Motor neuron (in vitro differentiated cells): ENCODE measurements around the gene CDH12. TPM values are rescaled to one million over a fixed set of nuclear protein-coding genes. Genes with fewer than 3 reads are reported as not detected.
"Not testable (repeated sequence)": the region's sequence is repeated elsewhere in the genome, so short reads cannot be mapped to it uniquely, and the experiment has no call there.

Experiments
- ATAC-seq, 8 experiments: fragments of 200-7000 bp; cut with Tn5 transposase; replicated peaks in 6 of 8; 2 replicates each; pipeline ENCODE4 v1.8.0; 2021; ENCODE audit warnings: mild to moderate bottlenecking in 8 of 8, moderate library complexity in 8 of 8
- H3K27ac ChIP-seq, 2 donors: fragments of 250-450 bp; sonication (Bioruptor Pico); 2 replicates each; pipeline ENCODE4 v1.9.0; 2021; ENCODE audit warnings: antibody characterized with exemption in 2 of 2, mild to moderate bottlenecking in 2 of 2, moderate library complexity in 1 of 2
- H3K4me1 ChIP-seq, 2 donors: fragments of 250-450 bp; sonication (Bioruptor Pico); replicated peaks in 1 of 2; 2 replicates each; pipeline ENCODE4 v1.6.1; 2021; ENCODE audit warnings: antibody characterized with exemption in 2 of 2, mild to moderate bottlenecking in 2 of 2, moderate library complexity in 1 of 2
- H3K4me3 ChIP-seq, 5 donors: fragments of 250-450 bp; sonication (Bioruptor Pico); 2 replicates each; pipeline ENCODE4 v1.9.0; 2021; ENCODE audit warnings: antibody characterized with exemption in 5 of 5, mild to moderate bottlenecking in 5 of 5, moderate library complexity in 4 of 5
- WGBS, 10 experiments: fragments of 450-650 bp; shearing (Covaris generic); methylation state at CpG; one replicate each; pipeline ENCODE4 v1.0.0; 2022; 5-methylcytosine and 5-hydroxymethylcytosine counted together
- in situ Hi-C, 9 experiments: fragments of 400-800 bp; cut with MboI; loops; one replicate each; pipeline ENCODE4 v1.15.0; 2021; ENCODE audit warnings: low sequenced_read_pairs in 9 of 9, low pct_unique_long_range_greater_than_20kb in 2 of 9; ENCODE audit not compliant: unreplicated experiment in 9 of 9
- total RNA-seq, 8 experiments: library from RNA; unstranded; fragments of 300-600 nt; gene quantifications; 2 replicates each; pipeline versions ENCODE4 v1.2.3 to v1.2.4, GENCODE V29; 2022

Gene CDH12
- total RNA-seq, 8 experiments from 2014 or later = 1.6 to 30.5 (median 23.7) TPM; not detected in 3

GRCh38 chr5:22250528-22250927, 602.6 kb downstream of the CDH12 start:
- no peak overlapping the region for H3K4me3 ChIP-seq
- 0 to 75% (median 56%) methylated on average over 2 to 4 of the region's 4 CpGs; no CpG with 5 or more reads in 2 of the 10 experiments for WGBS, 10 experiments
- in situ Hi-C loops = no loop called here
- no peak for ATAC-seq
- H3K27ac ChIP-seq = no peak overlapping the region
- peaks cover 0 to 7% of the 10 kb centered on the region in 2 donors for H3K4me1 ChIP-seq

- Histone ChIP-seq H3K27ac (no peak overlapping the region), H3K4me1 (peaks cover 0 to 7% of the 10 kb centered on the region in 2 donors), H3K4me3 (no peak overlapping the region)
- ATAC-seq = no peak
- in situ Hi-C loops = no loop called here
- WGBS, 10 experiments = 15 to 100% (median 90%) methylated on average over 2 to 7 of the region's 7 CpGs
Measured at GRCh38 chr5:22249209-22249729, 603.9 kb downstream of the CDH12 start.

GRCh38 chr5:22245770-22246169, 607.4 kb downstream of the CDH12 start:
- no peak overlapping the region for H3K27ac ChIP-seq
- no peak overlapping the region for H3K4me3 ChIP-seq
- in situ Hi-C loops = no loop called here
- H3K4me1 ChIP-seq = peaks cover 0 to 4% of the 10 kb centered on the region in 2 donors
- peak in 3 of 8 experiments; percentile 14 to 51 (median 33) for ATAC-seq

GRCh38 chr5:22242532-22242931, 610.6 kb downstream of the CDH12 start:
- 0 to 100% (median 74%) methylated on average over 1 to 4 of the region's 4 CpGs; no CpG with 5 or more reads in 1 of the 10 experiments for WGBS, 10 experiments
- in situ Hi-C loops = no loop called here
- peak in 1 of 8 experiments; percentile 71 for ATAC-seq
- no peak overlapping the region for H3K27ac ChIP-seq
- no peaks in the 10 kb centered on the region for H3K4me1 ChIP-seq
- H3K4me3 ChIP-seq = no peak overlapping the region

- no peak overlapping the region for H3K27ac ChIP-seq
- WGBS, 10 experiments = 22 to 100% (median 80%) methylated on average over 1 of the region's 1 CpG; no CpG with 5 or more reads in 5 of the 10 experiments
Measured at GRCh38 chr5:22238047-22238446, 615.1 kb downstream of the CDH12 start.

GRCh38 chr5:22226423-22226822, 626.7 kb downstream of the CDH12 start:
- 22 to 100% (median 74%) methylated on average over 1 to 2 of the region's 2 CpGs; no CpG with 5 or more reads in 2 of the 10 experiments for WGBS, 10 experiments
- H3K4me3 ChIP-seq = no peak overlapping the region
- no peak for ATAC-seq
- peaks cover 0 to 5% of the 10 kb centered on the region in 2 donors for H3K4me1 ChIP-seq
- in situ Hi-C loops = no loop called here
- H3K27ac ChIP-seq = no peak overlapping the region

More at GRCh38 chr5:22238047-22238446, 615.1 kb downstream of the CDH12 start:
- Histone ChIP-seq H3K4me3 (no peak overlapping the region), H3K4me1 (no peaks in the 10 kb centered on the region)
- in situ Hi-C loops = no loop called here
- ATAC-seq = no peak

GRCh38 chr5:22223079-22223478, 630.1 kb downstream of the CDH12 start:
- ATAC-seq = peak in 5 of 8 experiments; percentile 25 to 62 (median 42)

GRCh38 chr5:22213703-22214495, 639.2 kb downstream of the CDH12 start:
- WGBS, 10 experiments = 67 to 70% methylated on average over 2 to 3 of the region's 11 CpGs; no CpG with 5 or more reads in 8 of the 10 experiments
- H3K4me3 ChIP-seq, H3K4me1 ChIP-seq, H3K27ac ChIP-seq, in situ Hi-C loops: not testable (repeated sequence)
- ATAC-seq = peak; percentile 55 to 98 (median 77)

More at GRCh38 chr5:22223079-22223478, 630.1 kb downstream of the CDH12 start:
- Histone ChIP-seq H3K27ac (no peak overlapping the region), H3K4me3 (no peak overlapping the region), H3K4me1 (peaks cover 0 to 23% of the 10 kb centered on the region in 2 donors)
- WGBS, 10 experiments = 0 to 100% (median 95%) methylated on average over 1 to 3 of the region's 3 CpGs; no CpG with 5 or more reads in 1 of the 10 experiments
- in situ Hi-C loops = no loop called here

GRCh38 chr5:22212254-22212991, 640.7 kb downstream of the CDH12 start:
- Histone ChIP-seq H3K27ac (peak overlapping the region; percentile 47 to 66), H3K4me3 (peak overlapping the region; percentile 21 to 37 (median 33))
- H3K4me1 ChIP-seq, in situ Hi-C loops: not testable (repeated sequence)
- ATAC-seq = peak in 6 of 8 experiments; percentile 22 to 90 (median 88)
- WGBS, 10 experiments = 80% methylated on average over 1 of the region's 22 CpGs; no CpG with 5 or more reads in 9 of the 10 experiments

GRCh38 chr5:22208463-22208862, 644.7 kb downstream of the CDH12 start:
- H3K4me1 ChIP-seq, H3K4me3 ChIP-seq, in situ Hi-C loops, ATAC-seq, H3K27ac ChIP-seq: not testable (repeated sequence)
- 20 to 100% (median 83%) methylated on average over 1 to 2 of the region's 2 CpGs; no CpG with 5 or more reads in 4 of the 10 experiments for WGBS, 10 experiments

- 0 to 80% (median 0%) methylated on average over 1 of the region's 2 CpGs; no CpG with 5 or more reads in 7 of the 10 experiments for WGBS, 10 experiments
Measured at GRCh38 chr5:22188651-22189050, 664.5 kb downstream of the CDH12 start.

GRCh38 chr5:22187632-22188228, 665.4 kb downstream of the CDH12 start:
- H3K4me3 ChIP-seq, H3K27ac ChIP-seq, in situ Hi-C loops: not testable (repeated sequence)
- peak in 4 of 8 experiments; percentile 31 to 69 (median 58) for ATAC-seq
- peaks cover 0 to 14% of the 10 kb centered on the region in 2 donors for H3K4me1 ChIP-seq
- 0 to 25% methylated on average over 1 to 2 of the region's 4 CpGs; no CpG with 5 or more reads in 8 of the 10 experiments for WGBS, 10 experiments

More at GRCh38 chr5:22188651-22189050, 664.5 kb downstream of the CDH12 start:
- in situ Hi-C loops, H3K27ac ChIP-seq, H3K4me3 ChIP-seq, ATAC-seq: not testable (repeated sequence)
- H3K4me1 ChIP-seq = peaks cover 0 to 14% of the 10 kb centered on the region in 2 donors
